ENCODE results near the gene ADAMTS18. TPM values are rescaled to one million over a fixed set of nuclear protein-coding genes. Genes with fewer than 3 reads are reported as not detected.

Gene ADAMTS18
- polyA plus RNA-seq, 1 of the 3 experiments (the other 2 are of a cell fraction), result under 0.01 TPM

- Histone ChIP-seq H3K9ac (no peak overlapping the region), H3K27ac (ENCODE audit: low read depth in 2 of 2, low read length in 1 of 2) (no peak overlapping the region), H3F3A (replicated peaks; ENCODE audit: insufficient read depth) (peaks cover 8% of the 10 kb centered on the region), H3K79me2 (ENCODE audit: insufficient read depth) (no peaks in the 10 kb centered on the region), H3K4me3 (ENCODE audit: low read depth in 2 of 2, low read length in 1 of 2) (no peak overlapping the region), H3K27me3 (ENCODE audit: insufficient read depth) (no peaks in the 10 kb centered on the region), H3K4me2 (no peak overlapping the region), H4K20me1 (ENCODE audit: insufficient read depth) (no peaks in the 10 kb centered on the region), H2AFZ (ENCODE audit: low read depth) (no peak overlapping the region), H3K36me3 (replicated peaks in 1 of 2; ENCODE audit: control insufficient read depth in 1 of 2, insufficient read depth in 2 of 2, low read length in 1 of 2) (no peaks in the 10 kb centered on the region), H3K4me1 (ENCODE audit: control insufficient read depth in 1 of 2, insufficient read depth in 2 of 2, low read depth in 1 of 2, low read length in 1 of 2) (no peaks in the 10 kb centered on the region), H3K9me3 (no peaks in the 10 kb centered on the region), H3K9me2 (no peaks in the 10 kb centered on the region)
- TF ChIP-seq JUND (IDR thresholded peaks at IDR 0.05), result no peak
- no peak for TF ChIP-seq NFIC (IDR thresholded peaks at IDR 0.05; ENCODE audit: borderline replicate concordance)
- no peak for TF ChIP-seq MXI1 (IDR thresholded peaks at IDR 0.05; ENCODE audit: low read depth, low read length)
- no peak for TF ChIP-seq ZBTB33 (IDR thresholded peaks at IDR 0.05; ENCODE audit: borderline replicate concordance, low read depth)
- TF ChIP-seq TCF12 (IDR thresholded peaks at IDR 0.05), result no peak
- TF ChIP-seq EZH2phosphoT487 (IDR thresholded peaks at IDR 0.05; ENCODE audit: borderline replicate concordance, low read depth), result no peak
- TF ChIP-seq CTCF (IDR thresholded peaks at IDR 0.05), result no peak
- TF ChIP-seq FOXJ3 (CRISPR knock-in tag; IDR thresholded peaks at IDR 0.05), result no peak
- TF ChIP-seq SMC3 (IDR thresholded peaks at IDR 0.05; ENCODE audit: low read depth, low read length), result no peak
- TF ChIP-seq TEAD4 (IDR thresholded peaks at IDR 0.05; ENCODE audit: borderline replicate concordance, insufficient read depth), result no peak
- TF ChIP-seq, protein P1, sequence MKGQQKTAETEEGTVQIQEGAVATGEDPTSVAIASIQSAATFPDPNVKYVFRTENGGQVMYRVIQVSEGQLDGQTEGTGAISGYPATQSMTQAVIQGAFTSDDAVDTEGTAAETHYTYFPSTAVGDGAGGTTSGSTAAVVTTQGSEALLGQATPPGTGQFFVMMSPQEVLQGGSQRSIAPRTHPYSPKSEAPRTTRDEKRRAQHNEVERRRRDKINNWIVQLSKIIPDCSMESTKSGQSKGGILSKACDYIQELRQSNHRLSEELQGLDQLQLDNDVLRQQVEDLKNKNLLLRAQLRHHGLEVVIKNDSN (IDR thresholded peaks at IDR 0.05; ENCODE audit: borderline replicate concordance, low read depth), result no peak
- no peak for TF ChIP-seq USF2 (IDR thresholded peaks at IDR 0.05; ENCODE audit: borderline replicate concordance, low read depth, low read length)
- no peak for TF ChIP-seq FOXM1 (IDR thresholded peaks at IDR 0.05; ENCODE audit: low read depth)
- TF ChIP-seq SIN3A (IDR thresholded peaks at IDR 0.05; ENCODE audit: borderline replicate concordance, low read depth, low read length), result no peak
- TF ChIP-seq RCOR1 (IDR thresholded peaks at IDR 0.05; ENCODE audit: low read length), result no peak
- whole genome bisulfite sequencing (ENCODE audit: low lambda C conversion rate), result 71% methylated on average over 1 of the region's 1 CpG
- ChIA-PET CTCF (interaction anchor here (1.0 kb wide), 1 partner anchor 74 kb away, joined by 3 read pairs; no protein-coding TSS in a partner anchor), POLR2A (no interaction called here)
- no peak for DNase-seq
Measured at GRCh38 chr16:77310877-77311276, 124.0 kb downstream of the ADAMTS18 start.
